Measurements from ENCODE around the gene CDK5RAP1. TPM values are rescaled to one million over a fixed set of nuclear protein-coding genes. Genes with fewer than 3 reads are reported as not detected.
"Not testable (repeated sequence)": the region's sequence is repeated elsewhere in the genome, so short reads cannot be mapped to it uniquely, and the experiment has no call there.

CDK5RAP1 gene
- total RNA-seq, 4 donors from 2014 or later: 22.3 to 33.3 (median 25.4) TPM

GRCh38 chr20:33393609-33394008, 7.7 kb downstream of the CDK5RAP1 start:
- intact Hi-C loops (cut with DNase I; ENCODE audit: low total_unique reads): no loop called here
- TF ChIP-seq POLR2A (IDR thresholded peaks at IDR 0.05): no peak
- TF ChIP-seq, protein P1, sequence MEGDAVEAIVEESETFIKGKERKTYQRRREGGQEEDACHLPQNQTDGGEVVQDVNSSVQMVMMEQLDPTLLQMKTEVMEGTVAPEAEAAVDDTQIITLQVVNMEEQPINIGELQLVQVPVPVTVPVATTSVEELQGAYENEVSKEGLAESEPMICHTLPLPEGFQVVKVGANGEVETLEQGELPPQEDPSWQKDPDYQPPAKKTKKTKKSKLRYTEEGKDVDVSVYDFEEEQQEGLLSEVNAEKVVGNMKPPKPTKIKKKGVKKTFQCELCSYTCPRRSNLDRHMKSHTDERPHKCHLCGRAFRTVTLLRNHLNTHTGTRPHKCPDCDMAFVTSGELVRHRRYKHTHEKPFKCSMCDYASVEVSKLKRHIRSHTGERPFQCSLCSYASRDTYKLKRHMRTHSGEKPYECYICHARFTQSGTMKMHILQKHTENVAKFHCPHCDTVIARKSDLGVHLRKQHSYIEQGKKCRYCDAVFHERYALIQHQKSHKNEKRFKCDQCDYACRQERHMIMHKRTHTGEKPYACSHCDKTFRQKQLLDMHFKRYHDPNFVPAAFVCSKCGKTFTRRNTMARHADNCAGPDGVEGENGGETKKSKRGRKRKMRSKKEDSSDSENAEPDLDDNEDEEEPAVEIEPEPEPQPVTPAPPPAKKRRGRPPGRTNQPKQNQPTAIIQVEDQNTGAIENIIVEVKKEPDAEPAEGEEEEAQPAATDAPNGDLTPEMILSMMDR (IDR thresholded peaks at IDR 0.05): no peak
- DNase-seq (ENCODE audit: low spot score in 2 of 2): no peak
- WGBS, 2 donors: 83 to 87% methylated on average over 4 of the region's 4 CpGs
- H3K4me3 ChIP-seq (ENCODE audit: low read depth, poor library complexity, severe bottlenecking): no peak overlapping the region

- no peak for DNase-seq (ENCODE audit: low spot score in 2 of 2)
- TF ChIP-seq, protein P1 (IDR thresholded peaks at IDR 0.05): no peak
- no peak for TF ChIP-seq POLR2A (IDR thresholded peaks at IDR 0.05)
- WGBS, 2 donors: 74 to 82% methylated on average over 9 of the region's 9 CpGs
- no peak overlapping the region for H3K4me3 ChIP-seq (ENCODE audit: low read depth, poor library complexity, severe bottlenecking)
- intact Hi-C loops (cut with DNase I; ENCODE audit: low total_unique reads): no loop called here
These were observed 9.4 kb downstream of the CDK5RAP1 start for GRCh38 chr20:33391722-33392415.

GRCh38 chr20:33389326-33389725, 12.0 kb downstream of the CDK5RAP1 start:
- DNase-seq (ENCODE audit: low spot score in 2 of 2); intact Hi-C loops (cut with DNase I; ENCODE audit: low total_unique reads); H3K4me3 ChIP-seq (ENCODE audit: low read depth, poor library complexity, severe bottlenecking): not testable (repeated sequence)
- 97 to 98% methylated on average over 10 to 28 of the region's 36 CpGs for WGBS, 2 donors

GRCh38 chr20:33388268-33388667, 13.1 kb downstream of the CDK5RAP1 start:
- 97 to 99% methylated on average over 3 of the region's 3 CpGs for WGBS, 2 donors
- intact Hi-C loops (cut with DNase I; ENCODE audit: low total_unique reads): no loop called here
- DNase-seq (ENCODE audit: low spot score in 2 of 2): no peak
- no peak overlapping the region for H3K4me3 ChIP-seq (ENCODE audit: low read depth, poor library complexity, severe bottlenecking)
- no peak for TF ChIP-seq POLR2A (IDR thresholded peaks at IDR 0.05)
- TF ChIP-seq, protein P1 (IDR thresholded peaks at IDR 0.05): no peak

GRCh38 chr20:33387177-33387576, 14.1 kb downstream of the CDK5RAP1 start:
- no peak overlapping the region for H3K4me3 ChIP-seq (ENCODE audit: low read depth, poor library complexity, severe bottlenecking)
- 43 to 50% methylated on average over 7 of the region's 7 CpGs for WGBS, 2 donors
- DNase-seq (ENCODE audit: low spot score in 2 of 2): peak in 1 of 2 donors; percentile 80
- no peak for TF ChIP-seq POLR2A (IDR thresholded peaks at IDR 0.05)
- TF ChIP-seq, protein P1 (IDR thresholded peaks at IDR 0.05): no peak
- intact Hi-C loops (cut with DNase I; ENCODE audit: low total_unique reads): no loop called here

DNA sequence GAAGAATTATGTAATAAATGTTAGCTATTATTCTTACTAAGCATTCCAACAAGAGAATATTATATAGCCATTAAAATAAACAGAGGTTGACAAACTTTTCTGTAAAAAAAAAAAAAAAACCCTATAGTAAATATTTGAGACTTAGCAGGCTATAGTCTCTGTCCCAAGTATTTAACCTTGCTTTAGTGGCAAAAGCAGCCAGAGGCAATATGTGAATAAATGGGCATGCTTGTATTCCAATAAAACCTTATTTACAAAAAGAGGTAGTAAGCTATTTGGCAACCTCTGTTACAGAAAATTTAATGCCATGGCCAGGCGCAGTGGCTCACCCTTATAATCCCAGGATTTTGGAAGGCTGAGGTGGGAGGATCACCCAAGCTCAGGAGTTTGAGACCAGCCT, 14.6 kb downstream of the CDK5RAP1 start:
- 94 to 96% methylated on average over 1 of the region's 1 CpG for WGBS, 2 donors
- TF ChIP-seq, protein P1 (IDR thresholded peaks at IDR 0.05): no peak
- TF ChIP-seq POLR2A (IDR thresholded peaks at IDR 0.05): no peak
- intact Hi-C loops (cut with DNase I; ENCODE audit: low total_unique reads): no loop called here
- peak in 1 of 2 donors; percentile 15 for DNase-seq (ENCODE audit: low spot score in 2 of 2)
- H3K4me3 ChIP-seq (ENCODE audit: low read depth, poor library complexity, severe bottlenecking): no peak overlapping the region
